GM21825 (cell line): ENCODE data around the gene EOGT.

Source experiments
- ATAC-seq: cut with Tn5 transposase; IDR thresholded peaks from one replicate; pipeline ENCODE4 v1.9.1; 2021; ENCODE audit warnings: mild to moderate bottlenecking, moderate library complexity; ENCODE audit not compliant: unreplicated experiment

The EOGT gene

DNA sequence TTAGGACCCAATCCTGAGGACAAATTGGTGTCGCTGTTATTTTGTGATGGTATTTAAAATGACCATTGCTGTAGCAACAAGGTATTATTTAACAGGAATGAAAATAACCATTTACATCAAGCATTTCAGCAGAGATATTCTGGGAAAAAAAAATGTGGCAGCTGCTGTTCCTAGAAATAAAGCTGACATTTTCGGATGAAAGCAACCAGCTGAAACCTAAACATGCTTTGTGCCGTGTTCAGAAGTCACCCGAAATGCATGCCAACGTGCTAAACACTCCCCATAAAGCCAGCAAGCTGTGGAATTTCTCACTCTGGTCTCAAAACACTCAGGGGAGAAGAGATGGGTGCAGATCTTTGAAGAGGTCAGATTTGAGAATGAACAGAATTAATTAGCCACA, 49.6 kb downstream of the EOGT start:
- no peak for ATAC-seq

- no peak for ATAC-seq
Observed at GRCh38 chr3:68963376-68963775, 50.1 kb downstream of the EOGT start.

- ATAC-seq = no peak
Observed at GRCh38 chr3:68958932-68959331, 54.6 kb downstream of the EOGT start.

DNA sequence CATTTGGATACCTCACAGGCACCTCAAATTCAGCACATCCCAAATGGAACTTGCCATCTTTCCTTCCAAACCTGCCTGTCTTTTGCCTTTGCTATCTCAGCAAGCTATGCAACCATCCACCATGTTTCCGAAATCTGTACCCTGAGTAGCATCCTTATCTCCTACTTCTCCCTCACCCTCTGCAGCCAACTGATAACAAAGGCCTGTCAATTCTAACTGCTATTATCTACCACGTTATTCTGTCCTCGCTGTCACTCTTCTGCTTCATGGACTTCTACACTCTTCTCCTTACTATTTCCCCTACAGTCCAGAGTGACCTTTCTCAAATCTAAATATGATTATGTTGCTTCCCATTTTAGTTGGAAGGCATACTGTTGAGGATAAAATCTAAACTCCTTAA, 55.6 kb downstream of the EOGT start:
- ATAC-seq = no peak

DNA sequence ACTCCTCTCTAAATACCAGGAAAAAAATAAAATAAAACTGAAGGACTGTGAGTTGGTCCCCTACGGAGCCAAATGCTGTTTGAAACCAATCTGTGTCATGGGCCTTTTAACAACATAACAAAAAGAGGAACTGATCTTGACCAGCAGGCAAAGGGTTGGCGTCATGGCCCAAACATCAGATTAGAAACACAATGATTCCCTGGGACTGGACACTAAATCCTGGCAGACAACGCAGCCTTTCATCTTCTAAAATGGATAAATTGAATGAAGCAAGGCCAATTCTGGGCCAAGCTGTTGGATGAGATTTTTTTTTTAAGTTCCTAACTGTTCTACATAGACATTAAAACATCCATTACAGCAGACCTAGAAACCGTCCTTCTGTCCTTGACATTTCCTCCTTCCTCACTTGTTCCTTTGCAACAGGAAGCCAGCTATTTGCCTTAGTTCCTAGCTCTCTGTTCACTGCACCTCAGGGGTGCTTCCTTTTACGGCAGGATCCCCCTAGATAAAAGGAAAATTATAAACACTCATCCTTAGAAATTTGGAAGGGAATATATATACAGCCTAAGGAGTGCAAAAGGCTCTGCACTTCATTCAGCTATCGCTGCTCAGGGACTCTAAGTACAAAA, 59.6 kb downstream of the EOGT start:
- no peak for ATAC-seq

- ATAC-seq = no peak
Observed at GRCh38 chr3:68945225-68945624, 68.3 kb downstream of the EOGT start.

- no peak for ATAC-seq
Observed at GRCh38 chr3:68943753-68944500, 69.6 kb downstream of the EOGT start.

GRCh38 chr3:68941055-68941454, 72.4 kb downstream of the EOGT start:
- ATAC-seq = no peak

- ATAC-seq = no peak
Observed at GRCh38 chr3:68936856-68937255, 76.6 kb downstream of the EOGT start.

GRCh38 chr3:68935778-68936177, 77.7 kb downstream of the EOGT start:
- ATAC-seq = no peak

- ATAC-seq = no peak
Observed at GRCh38 chr3:68931406-68932149, 81.9 kb downstream of the EOGT start.
